Measurements from ENCODE around the gene PPA1. TPM values are rescaled to one million over a fixed set of nuclear protein-coding genes. Genes with fewer than 3 reads are reported as not detected.
"Not testable (repeated sequence)": the region's sequence is repeated elsewhere in the genome, so short reads cannot be mapped to it uniquely, and the experiment has no call there.

Gene PPA1
- 10 to 100 TPM; 76.3 to 98.4 TPM for total RNA-seq
- long read RNA-seq, donor 1, transcript PPA1-202 (11 exons, 1,295 nt): major isoform, 33 of 34 reads
- long read RNA-seq, donor 1, partial matches to known transcripts: 1 of 34 reads
- long read RNA-seq, donor 1, other reads (novel, unspliced or antisense): 0 of 34 reads
- long read RNA-seq, donor 2, transcript PPA1-202 (11 exons, 1,295 nt): major isoform, 314 of 327 reads
- long read RNA-seq, donor 2, partial matches to known transcripts: 4 of 327 reads
- long read RNA-seq, donor 2, other reads (novel, unspliced or antisense): 9 of 327 reads

GRCh38 chr10:70233109-70233938, at the start of gene PPA1:
TSS of gene PPA1 (minus strand) at chr10:70233429. CDS start at chr10:70233327, 102 bp downstream.
- peak; percentile 99 for DNase-seq (ENCODE audit: low spot score)
- intact Hi-C loops (cut with DNase I): no loop called here

- intact Hi-C loops (cut with DNase I): no loop called here
- DNase-seq (ENCODE audit: low spot score): no peak
Observed at GRCh38 chr10:70281609-70282008, 48.4 kb upstream of the PPA1 start.

GRCh38 chr10:70280099-70280498, 46.9 kb upstream of the PPA1 start:
- DNase-seq (ENCODE audit: low spot score): no peak

GRCh38 chr10:70277396-70278030, 44.3 kb upstream of the PPA1 start:
- DNase-seq (ENCODE audit: low spot score): no peak
- intact Hi-C loops (cut with DNase I): no loop called here

More at GRCh38 chr10:70280099-70280498, 46.9 kb upstream of the PPA1 start:
- intact Hi-C loops (cut with DNase I): no loop called here

GRCh38 chr10:70274643-70275042, 41.4 kb upstream of the PPA1 start:
- intact Hi-C loops (cut with DNase I): no loop called here
- no peak for DNase-seq (ENCODE audit: low spot score)

GRCh38 chr10:70272925-70273316, 39.7 kb upstream of the PPA1 start:
- DNase-seq (ENCODE audit: low spot score): no peak
- intact Hi-C loops (cut with DNase I): no loop called here

- intact Hi-C loops (cut with DNase I): no loop called here
Observed at GRCh38 chr10:70271996-70272924, 39.0 kb upstream of the PPA1 start.

GRCh38 chr10:70270952-70271351, 37.7 kb upstream of the PPA1 start:
- intact Hi-C loops (cut with DNase I): no loop called here
- no peak for DNase-seq (ENCODE audit: low spot score)

More at GRCh38 chr10:70271996-70272924, 39.0 kb upstream of the PPA1 start:
- no peak for DNase-seq (ENCODE audit: low spot score)

GRCh38 chr10:70269741-70270140, 36.5 kb upstream of the PPA1 start:
- DNase-seq (ENCODE audit: low spot score): no peak
- intact Hi-C loops (cut with DNase I): no loop called here

GRCh38 chr10:70268376-70268775, 35.1 kb upstream of the PPA1 start:
- DNase-seq (ENCODE audit: low spot score): no peak
- intact Hi-C loops (cut with DNase I): no loop called here

GRCh38 chr10:70267161-70267933, 34.1 kb upstream of the PPA1 start:
- DNase-seq (ENCODE audit: low spot score): no peak
- intact Hi-C loops (cut with DNase I): no loop called here

GRCh38 chr10:70266701-70267100, 33.5 kb upstream of the PPA1 start:
- intact Hi-C loops (cut with DNase I): no loop called here
- DNase-seq (ENCODE audit: low spot score): no peak

- DNase-seq (ENCODE audit: low spot score): no peak
Observed at GRCh38 chr10:70266056-70266455, 32.8 kb upstream of the PPA1 start.

GRCh38 chr10:70265032-70265689, 31.9 kb upstream of the PPA1 start:
- intact Hi-C loops (cut with DNase I): no loop called here

More at GRCh38 chr10:70266056-70266455, 32.8 kb upstream of the PPA1 start:
- intact Hi-C loops (cut with DNase I): no loop called here

GRCh38 chr10:70260734-70261133, 27.5 kb upstream of the PPA1 start:
- intact Hi-C loops (cut with DNase I): no loop called here
- no peak for DNase-seq (ENCODE audit: low spot score)

More at GRCh38 chr10:70265032-70265689, 31.9 kb upstream of the PPA1 start:
- no peak for DNase-seq (ENCODE audit: low spot score)

GRCh38 chr10:70260259-70260658, 27.0 kb upstream of the PPA1 start:
- intact Hi-C loops (cut with DNase I): no loop called here
- no peak for DNase-seq (ENCODE audit: low spot score)

GRCh38 chr10:70258216-70258615, 25.0 kb upstream of the PPA1 start:
- intact Hi-C loops (cut with DNase I): no loop called here
- no peak for DNase-seq (ENCODE audit: low spot score)

GRCh38 chr10:70257816-70258215, 24.6 kb upstream of the PPA1 start:
- not testable (repeated sequence) for DNase-seq (ENCODE audit: low spot score)

More at GRCh38 chr10:70257816-70258215, 24.6 kb upstream of the PPA1 start:
- intact Hi-C loops (cut with DNase I): not testable (repeated sequence)

All from posterior vena cava (tissue), 2 donors.